Fibroblast of skin of scalp (primary cell): Measurements from ENCODE around the gene SRP9.
"Not testable (repeated sequence)": the region's sequence is repeated elsewhere in the genome, so short reads cannot be mapped to it uniquely, and the experiment has no call there.

ENCODE experiments used
- DNase-seq: peaks from one replicate; pipeline ENCODE4 v3.0.0-alpha.2; 2013

SRP9 gene

DNA sequence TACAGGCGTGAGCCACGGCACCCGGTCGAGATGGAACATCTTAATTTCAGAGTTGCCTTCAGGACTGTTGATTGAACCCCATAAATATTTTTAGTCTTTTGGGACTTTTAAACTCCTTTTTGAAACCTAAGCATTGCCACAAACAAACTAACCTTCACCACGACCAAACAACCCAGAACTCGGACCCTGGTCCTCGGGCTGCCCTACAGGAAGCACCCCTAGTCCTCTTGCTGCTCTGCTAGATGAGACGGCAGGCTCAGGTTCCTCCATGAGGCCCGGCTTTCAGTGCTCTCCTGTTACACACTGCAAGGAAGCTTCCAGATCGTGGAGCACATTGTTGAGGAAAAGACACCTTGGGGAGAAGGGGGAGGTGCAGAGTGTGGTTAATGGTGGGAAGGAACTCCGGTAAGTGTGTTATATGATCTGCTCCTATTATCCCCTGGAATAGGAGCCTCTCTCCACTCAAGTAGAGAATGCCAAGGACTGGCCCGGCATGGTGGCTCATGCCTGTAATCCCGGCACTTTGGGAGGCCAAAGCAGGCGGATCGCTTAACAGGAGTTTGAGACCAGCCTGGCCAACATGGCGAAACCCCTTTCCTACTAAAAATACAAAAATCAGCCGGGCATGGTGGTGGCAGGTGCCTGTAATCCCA lies 38.0 kb downstream of the SRP9 start:
- DNase-seq, result no peak

DNA sequence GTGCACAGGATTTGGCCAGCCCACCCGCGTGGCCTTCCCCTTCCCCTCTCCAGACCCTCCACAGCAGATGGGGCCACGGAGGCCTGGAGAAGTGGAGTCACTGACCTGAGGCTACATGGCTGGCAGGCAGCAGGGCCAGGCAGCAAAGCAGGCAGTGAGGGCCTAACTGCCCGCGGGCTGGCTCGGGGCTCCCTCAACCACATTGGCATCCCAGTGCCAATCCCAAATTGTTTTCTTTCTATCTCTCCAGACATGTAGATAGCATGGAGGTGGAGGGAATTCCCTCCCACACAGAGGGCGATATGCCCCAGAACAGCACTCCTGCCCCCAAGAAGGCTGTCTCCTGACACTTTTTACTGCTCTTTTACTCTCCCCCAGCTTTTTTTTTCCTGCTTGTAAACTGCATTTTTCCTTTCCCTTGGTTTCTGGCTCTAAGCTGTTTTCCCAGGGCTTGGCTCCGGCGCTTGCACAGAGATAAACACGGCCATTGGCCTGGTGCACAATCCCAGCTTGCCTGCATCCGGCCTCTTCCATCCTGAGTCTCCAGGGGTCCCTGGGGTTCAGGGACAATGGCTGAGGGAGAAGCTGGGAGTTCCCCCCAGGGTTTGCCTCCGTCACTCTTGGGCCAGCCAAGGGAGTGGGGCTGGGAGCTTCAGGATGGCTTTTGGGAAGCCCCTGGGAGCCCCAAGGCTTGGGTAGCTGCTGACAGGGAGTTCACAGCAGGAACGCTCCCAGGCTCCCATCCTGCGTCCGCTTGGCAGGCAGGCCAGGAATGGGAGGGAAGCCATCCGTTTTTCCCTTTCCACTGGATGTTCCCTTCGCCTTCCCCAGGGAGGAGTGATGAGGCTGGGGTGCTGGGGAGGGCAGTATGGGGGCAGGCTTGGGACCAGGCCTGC lies 39.3 kb downstream of the SRP9 start:
- no peak for DNase-seq

DNA sequence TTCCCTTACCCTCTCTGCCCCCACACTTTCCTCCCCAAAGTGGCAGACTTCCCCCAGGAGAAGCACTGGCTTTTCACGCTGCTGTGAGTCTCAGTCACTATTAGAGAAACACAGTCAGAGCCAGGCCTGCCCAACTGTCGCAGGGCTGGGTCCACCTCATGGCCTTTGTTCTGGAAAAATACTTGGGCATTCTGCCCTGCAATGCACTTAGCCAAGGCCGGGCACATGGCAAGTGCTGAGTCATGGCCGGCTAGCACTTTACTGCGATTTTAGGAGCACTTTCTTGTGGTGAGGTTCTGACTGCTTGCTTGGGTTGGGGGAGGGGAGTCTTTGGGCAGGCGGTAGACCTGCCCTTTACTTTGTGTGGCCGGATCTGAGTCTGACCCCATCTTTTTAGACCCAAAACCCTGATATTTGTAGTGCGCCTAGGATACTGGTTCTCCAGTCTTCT lies 40.0 kb downstream of the SRP9 start:
- DNase-seq, result peak; percentile 83

DNA sequence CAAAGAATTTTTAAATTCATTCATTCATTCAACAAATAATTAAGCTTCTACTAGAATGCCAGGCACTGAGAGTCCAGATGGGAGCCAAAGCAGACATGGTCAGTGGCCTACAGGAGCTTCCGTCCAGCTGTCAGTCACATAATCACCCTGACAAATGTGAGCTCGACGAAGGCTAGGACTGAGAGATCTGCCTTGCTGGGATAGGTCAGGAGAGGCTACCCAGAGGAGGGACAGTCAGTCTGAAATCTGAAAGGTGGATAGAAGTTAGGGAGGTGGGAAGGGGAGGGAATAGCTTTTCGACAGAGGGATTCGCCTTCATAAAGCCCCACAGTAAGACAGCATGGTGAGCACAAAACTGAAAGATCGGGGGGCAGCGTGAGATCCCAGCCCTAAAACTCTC lies 40.6 kb downstream of the SRP9 start:
- no peak for DNase-seq

DNA sequence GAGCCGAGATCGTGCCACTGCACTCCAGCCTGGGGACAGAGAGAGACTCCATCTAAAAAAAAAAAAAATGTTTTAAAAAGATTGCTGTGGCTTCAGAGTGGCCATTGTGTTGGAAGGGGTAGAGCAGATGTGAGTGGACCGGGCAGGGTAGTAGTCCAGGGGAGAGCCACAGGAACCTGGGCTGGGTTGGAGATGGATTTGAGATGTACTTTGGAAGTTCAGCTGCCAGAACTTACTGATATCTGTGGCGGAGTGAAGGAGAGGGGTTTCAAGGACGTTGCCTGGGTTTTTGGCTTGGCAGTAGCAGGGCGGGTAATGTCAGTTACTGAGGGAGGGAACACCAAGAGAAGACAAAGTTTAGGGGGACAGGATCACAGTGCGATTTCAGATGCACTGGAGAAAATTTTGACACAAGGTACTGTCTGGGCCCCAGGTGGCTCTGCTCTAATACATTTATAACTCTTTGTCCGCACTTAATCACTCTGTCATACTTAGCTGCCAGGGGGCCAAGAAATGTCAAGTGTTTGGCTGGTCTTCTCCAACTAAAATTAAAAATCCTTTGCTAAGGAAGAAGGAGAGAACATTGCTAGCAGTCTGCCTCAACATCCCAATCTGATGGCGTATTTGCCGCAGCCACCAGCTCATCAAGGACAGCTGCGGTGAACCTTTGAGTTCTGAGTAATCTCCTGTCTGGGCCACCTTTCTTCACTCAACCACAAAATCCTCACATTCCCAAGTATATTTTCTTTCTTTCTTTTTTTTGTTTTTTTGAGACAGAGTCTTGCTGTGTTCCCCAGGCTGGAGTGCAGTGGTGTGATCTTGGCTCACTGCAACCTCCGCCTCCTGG lies 41.9 kb downstream of the SRP9 start:
- no peak for DNase-seq

DNA sequence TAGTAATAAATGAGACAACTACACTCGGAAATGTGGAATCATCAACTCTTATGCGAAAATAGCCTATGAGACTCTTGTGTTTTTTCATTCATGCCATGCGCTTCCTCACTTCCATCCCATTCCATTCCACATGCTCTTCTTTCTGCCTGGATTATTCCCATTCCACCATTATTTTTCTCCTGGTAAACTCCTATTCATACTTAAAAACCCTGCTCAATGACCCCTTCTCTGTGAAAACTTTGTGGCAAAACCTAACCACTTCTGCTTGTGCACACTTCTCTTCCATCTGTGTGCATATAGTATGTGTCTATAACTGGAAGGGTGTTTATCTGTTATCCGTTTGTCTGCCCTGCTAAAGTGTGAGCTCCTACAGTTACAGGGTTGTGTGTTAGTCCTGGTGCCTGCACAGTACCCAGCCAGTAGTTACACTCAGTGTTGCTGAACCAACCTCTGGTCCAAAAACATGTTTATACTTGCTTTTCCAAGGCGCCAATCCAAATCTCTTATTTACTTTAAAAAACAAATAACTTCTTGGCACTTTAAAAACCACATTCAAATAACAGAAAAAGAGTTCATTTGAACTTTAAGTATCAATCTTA lies 43.0 kb downstream of the SRP9 start:
- no peak for DNase-seq

DNA sequence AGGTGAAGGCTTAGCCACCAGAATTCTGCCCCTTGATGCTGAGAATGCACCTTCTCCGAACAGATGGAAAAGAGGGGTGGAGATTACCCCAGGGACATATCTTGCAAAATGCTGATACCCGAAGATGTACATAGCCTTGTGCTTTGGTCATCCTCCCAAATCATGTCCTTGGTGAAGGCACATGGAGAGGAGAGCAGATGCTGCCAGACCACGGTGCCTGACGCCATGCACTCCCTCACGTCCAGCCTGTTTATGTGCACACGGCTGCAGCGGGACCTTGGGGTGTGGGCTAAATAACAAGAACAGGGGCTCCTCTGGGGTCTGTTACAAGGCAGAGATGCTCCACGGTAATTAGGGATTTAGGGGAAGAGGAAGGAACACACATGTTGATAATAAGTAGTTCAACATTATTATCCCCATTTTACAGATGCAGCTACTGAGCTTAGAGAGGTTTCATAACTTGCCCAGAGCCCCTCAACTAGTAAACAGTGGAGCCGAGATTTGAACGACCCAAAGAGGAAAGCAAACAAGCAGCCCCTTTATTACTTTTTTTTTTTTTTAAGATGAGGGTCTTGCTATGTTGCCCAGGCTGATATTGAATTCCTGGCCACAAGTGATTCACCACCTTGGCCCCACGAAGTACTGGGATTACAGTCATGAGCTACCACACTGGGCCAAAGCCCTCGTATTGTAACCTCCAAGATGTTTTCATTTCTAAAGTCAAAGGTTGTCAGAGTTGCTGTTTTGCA lies 45.2 kb downstream of the SRP9 start:
- DNase-seq, result no peak

DNA sequence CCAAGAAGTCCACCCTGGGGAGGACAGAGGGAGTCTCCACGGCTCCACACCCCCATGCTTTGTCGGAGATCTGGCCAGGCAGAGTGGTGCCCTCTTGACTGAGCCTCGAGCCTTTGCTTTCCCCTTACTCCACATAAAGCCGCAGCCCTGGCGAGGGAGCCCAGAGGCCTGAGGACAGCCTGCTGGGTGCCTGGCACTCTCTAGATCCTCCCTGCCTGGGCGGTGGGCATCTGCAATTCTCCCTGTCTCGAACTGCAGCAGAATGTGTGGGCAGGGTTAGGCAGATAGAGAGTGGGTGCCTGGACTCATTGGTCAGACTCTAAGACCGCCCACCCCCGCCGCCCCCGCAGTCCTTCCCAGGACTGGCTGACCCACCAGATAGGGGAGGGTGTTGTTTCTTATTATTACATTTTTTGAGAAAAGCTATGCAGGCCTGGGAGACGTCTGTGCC lies 46.2 kb downstream of the SRP9 start:
- no peak for DNase-seq

DNA sequence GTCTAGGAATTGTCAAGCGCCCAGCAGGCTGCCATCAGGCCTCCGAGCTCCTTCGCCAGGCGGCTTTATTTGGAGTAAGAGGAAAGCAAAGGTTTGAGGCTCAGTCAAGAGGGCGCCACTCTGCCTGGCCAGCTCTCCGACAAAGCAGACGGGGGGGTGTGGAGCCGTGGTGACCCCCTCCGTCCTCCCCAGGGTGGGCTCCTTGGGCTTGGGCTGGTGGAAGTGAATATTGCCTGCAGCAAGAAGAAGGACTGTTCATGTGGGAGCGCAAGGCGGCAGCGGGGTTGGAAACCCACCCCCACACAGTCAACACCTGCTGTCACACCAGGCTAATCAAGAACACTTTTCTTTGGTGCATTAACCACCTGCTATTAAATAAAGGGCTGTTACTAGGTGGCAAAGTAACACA lies 46.9 kb downstream of the SRP9 start:
- DNase-seq, result no peak

DNA sequence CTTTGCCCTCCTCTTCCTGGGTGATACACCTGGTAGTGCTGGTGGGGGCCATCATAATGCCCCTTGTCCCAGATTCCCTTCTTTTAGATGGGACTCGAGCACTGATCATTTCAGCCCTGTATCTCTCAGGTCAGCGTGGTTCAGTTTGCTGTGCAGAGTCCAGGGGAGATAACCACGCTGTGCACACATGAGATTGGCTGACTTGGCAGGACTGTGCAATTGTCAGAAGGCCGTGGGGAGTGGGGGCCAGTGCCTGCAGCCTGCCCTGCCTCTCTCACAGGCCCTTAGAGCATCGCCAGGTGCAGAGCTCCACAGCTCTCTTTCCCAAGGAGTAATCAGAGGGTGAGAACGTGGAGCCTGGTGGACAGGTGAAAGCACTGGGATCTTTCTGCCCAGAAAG lies 47.5 kb downstream of the SRP9 start:
- DNase-seq, result no peak

DNA sequence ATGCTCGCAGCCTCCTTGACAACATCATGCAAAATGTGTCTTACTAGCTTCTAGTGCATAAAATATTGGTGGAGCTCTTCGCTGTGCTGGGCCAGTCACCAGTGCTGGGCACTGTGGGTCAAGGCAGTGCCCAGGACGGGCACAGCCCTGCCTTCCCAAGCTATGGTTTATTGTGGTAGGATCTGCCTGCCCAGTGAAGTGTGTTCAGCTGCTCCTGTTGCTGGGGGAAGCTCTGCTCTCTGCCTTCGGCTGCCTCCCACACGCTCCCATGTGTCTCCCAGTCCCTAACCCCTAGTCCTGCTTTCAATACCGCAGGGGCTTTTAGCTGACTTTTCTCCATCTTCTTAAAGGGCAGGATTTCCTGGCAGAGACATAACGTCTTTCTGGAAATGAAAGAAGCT lies 48.0 kb downstream of the SRP9 start:
- DNase-seq, result no peak

DNA sequence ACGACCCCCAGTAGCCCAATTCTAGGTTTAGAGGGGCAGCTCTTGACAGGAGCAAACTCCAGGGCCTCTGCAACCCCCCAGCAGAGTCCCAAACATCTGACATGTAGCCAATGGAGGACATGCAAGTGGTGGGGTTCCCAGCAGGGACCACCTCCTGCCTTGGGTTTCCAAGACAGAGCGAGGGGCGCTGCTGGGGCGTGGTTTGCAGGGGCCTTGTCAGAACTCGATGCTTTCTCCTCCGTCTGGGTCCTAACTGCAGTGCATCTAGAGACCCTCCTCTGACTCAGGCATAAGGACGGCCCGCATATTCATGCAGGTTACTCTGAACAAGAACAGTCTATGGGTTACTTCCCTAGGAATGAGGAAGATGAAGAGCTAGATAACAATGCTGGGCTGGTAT lies 49.5 kb downstream of the SRP9 start:
- DNase-seq, result no peak

DNA sequence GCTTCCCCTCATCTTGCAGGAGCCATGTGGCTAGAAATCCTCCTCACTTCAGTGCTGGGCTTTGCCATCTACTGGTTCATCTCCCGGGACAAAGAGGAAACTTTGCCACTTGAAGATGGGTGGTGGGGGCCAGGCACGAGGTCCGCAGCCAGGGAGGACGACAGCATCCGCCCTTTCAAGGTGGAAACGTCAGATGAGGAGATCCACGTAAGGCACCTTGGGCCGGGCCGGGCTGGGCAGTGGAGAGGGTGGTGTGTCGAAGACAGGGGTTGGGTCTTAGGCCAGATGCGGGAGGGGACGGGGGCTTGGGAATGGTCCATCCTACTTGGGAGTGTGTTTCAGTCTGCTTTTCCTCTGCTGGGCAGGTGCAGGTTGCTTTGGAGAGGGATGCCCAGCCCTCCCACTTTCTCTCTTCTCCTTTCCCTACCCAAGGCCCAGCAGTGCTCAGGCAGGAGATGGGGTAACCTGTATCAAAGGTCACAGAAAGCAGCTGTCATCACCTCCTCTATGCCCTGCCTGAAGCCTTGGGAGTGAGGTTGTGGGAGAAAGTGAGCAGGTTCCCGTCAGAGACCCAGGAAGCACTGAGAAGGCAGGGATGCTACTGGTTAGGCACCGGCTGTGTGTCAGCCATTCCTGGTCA lies 51.2 kb downstream of the SRP9 start:
- DNase-seq, result no peak

DNA sequence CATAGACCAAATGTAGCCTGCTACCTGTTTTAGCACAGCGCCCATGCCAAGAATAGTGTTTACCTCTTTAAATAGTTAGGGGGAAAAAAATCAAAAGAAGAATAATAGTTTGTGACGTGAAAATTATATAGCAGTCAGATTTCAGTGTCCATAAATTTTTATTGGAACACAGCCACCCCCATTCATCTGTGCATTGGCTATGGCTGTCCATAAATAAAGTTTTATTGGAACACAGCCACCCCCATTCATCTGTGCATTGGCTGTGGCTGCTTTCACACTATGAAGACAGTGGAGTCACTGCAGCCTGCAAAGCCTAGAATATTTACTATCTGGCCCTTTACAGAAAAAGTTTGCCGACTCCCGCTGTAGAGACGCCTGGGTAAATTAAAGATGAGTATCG lies 53.2 kb downstream of the SRP9 start:
- DNase-seq, result no peak

DNA sequence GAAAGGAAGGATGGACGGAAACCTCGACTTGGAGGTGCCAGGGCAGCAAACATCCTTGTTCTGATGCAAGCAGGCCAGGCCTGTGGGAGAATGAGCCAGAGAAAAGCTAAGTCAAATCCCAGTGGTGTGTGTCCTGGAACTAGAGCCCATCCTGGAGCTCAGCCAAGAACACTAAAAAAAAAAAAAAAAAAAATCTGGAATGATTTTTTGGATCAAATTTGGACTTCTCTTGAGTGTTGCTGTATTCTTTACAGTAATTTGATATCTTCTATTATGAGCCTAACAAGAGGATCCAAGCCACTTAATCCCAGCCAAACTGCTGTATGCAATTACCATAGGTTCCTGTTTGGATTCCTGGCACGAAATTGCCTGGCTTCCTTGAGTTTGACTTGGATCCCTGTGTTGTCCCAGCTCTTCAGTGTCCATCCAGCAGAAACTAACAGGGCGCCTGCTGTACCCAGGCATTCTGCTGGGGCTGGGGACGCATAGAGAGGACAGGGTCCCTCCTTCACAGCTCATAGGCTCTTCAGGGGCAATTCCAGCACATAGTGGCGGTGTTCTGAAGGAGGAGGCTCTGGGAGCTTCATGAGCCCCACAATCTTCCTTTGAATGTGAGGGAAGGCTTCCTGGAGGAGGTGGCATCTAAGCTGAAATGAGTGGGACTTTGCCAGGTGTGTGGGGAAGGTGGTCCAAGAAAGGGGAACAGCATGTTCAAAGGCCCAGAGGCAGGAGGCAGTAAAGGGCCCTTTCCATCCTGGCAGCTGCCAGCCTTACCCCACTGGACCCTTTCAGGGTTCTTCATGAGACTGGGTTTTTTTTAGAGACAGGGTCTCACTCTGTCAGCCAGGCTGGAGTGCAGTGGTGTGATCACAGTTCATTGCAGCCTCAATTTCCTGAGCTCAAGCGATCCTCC lies 57.0 kb downstream of the SRP9 start:
- peak; percentile 82 for DNase-seq

DNA sequence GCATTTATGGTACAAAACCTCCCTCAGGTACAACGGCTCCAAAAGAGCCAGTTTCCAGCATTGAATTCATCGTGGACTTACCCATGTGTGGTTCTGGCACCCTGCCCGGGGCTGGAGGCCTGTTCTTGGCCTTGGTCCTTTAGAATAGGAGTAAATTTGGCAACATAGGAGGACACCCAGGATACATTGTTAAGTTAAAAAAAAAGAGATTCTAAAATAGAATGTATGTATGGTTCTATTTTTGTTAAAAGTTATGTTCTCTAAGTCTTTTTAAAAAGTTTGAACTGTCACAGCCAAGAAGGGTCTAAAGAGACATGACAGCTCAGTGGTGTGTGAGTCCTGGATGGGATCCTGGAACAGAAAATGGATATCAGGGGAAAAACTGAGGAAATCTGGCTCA lies 58.2 kb downstream of the SRP9 start:
- peak; percentile 25 for DNase-seq

DNA sequence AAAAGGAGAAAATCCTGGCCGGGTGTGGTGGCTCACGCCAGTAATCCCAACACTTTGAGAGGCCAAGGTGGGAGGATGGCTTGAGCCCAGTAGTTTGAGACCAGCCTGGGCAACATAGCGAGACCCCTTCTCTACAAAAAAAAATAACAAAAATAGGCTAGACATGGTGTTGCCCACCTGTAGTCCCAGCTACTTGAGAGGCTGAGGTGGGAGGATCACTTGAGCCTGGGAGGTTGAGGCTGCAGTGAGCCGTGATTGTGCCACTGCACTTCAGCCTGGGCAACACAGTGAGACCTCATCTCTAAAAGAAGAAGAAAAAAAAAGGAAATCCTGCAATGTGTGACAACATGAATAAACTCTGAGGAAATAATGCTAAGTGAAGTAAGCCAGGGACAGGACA lies 58.7 kb downstream of the SRP9 start:
- DNase-seq, result not testable (repeated sequence)

DNA sequence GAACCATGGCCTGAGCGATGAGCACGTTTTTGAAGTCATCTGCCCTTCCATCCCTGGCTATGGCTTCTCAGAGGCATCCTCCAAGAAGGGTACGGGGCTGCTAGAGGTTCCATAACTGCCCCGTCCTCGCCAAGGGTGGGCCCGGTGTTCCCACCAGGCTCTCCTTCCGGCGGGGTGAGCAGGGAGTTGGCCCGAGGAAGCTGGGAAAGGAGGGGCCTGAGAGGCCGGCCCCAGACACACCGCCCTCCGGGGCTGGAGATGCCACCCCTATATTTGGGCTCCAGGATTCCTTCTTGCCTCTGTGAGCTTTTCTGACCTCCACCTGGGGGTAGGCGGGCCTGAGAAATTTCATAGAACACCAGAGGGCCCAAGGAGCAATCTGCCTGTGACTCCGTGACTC lies 61.2 kb downstream of the SRP9 start:
- no peak for DNase-seq
